ENCODE data around the gene CST2.
"Not testable (repeated sequence)": the region's sequence is repeated elsewhere in the genome, so short reads cannot be mapped to it uniquely, and the experiment has no call there.

The CST2 gene

GRCh38 chr20:23820493-23820892, 6.0 kb downstream of the CST2 start:
- TF ChIP-seq TAF1 (IDR thresholded peaks at IDR 0.05; ENCODE audit: low read depth, low read length): no peak
- no peak for TF ChIP-seq PAX5 (IDR thresholded peaks at IDR 0.05; ENCODE audit: insufficient read depth, low read length, severe bottlenecking)
- FAIRE-seq (no peak), DNase-seq (ENCODE audit: insufficient read length, low spot score) (no peak)

GRCh38 chr20:23811559-23811958, 15.0 kb downstream of the CST2 start:
- not testable (repeated sequence) for FAIRE-seq; DNase-seq (ENCODE audit: insufficient read length, low spot score)

- FAIRE-seq; DNase-seq (ENCODE audit: insufficient read length, low spot score): not testable (repeated sequence)
These were observed 16.2 kb downstream of the CST2 start for GRCh38 chr20:23810349-23810748.

GRCh38 chr20:23800865-23801264, 25.7 kb downstream of the CST2 start:
- no peak for TF ChIP-seq PAX5 (IDR thresholded peaks at IDR 0.05; ENCODE audit: insufficient read depth, low read length, severe bottlenecking)
- TF ChIP-seq POLR2AphosphoS5 (IDR thresholded peaks at IDR 0.05; ENCODE audit: low read depth, low read length): no peak
- no peak for TF ChIP-seq POU2F2 (IDR thresholded peaks at IDR 0.05; ENCODE audit: low read depth, low read length)
- no peak for TF ChIP-seq SPI1 (IDR thresholded peaks at IDR 0.05; ENCODE audit: low read depth, low read length)
- TF ChIP-seq TAF1 (IDR thresholded peaks at IDR 0.05; ENCODE audit: low read depth, low read length): no peak
- no peak for TF ChIP-seq POLR2A (IDR thresholded peaks at IDR 0.05; ENCODE audit: low read depth, low read length)
- FAIRE-seq (no peak), DNase-seq (ENCODE audit: insufficient read length, low spot score) (no peak)

GRCh38 chr20:23799216-23799847, 27.2 kb downstream of the CST2 start:
- peak; percentile 58 for FAIRE-seq

GRCh38 chr20:23795526-23795925, 31.0 kb downstream of the CST2 start:
- DNase-seq (ENCODE audit: insufficient read length, low spot score) (no peak), FAIRE-seq (no peak)
- TF ChIP-seq PAX5 (IDR thresholded peaks at IDR 0.05; ENCODE audit: insufficient read depth, low read length, severe bottlenecking): no peak
- no peak for TF ChIP-seq SPI1 (IDR thresholded peaks at IDR 0.05; ENCODE audit: low read depth, low read length)
- no peak for TF ChIP-seq POLR2A (IDR thresholded peaks at IDR 0.05; ENCODE audit: low read depth, low read length)
- TF ChIP-seq POLR2AphosphoS5 (IDR thresholded peaks at IDR 0.05; ENCODE audit: low read depth, low read length): no peak
- no peak for TF ChIP-seq TAF1 (IDR thresholded peaks at IDR 0.05; ENCODE audit: low read depth, low read length)
- no peak for TF ChIP-seq POU2F2 (IDR thresholded peaks at IDR 0.05; ENCODE audit: low read depth, low read length)

More at GRCh38 chr20:23799216-23799847, 27.2 kb downstream of the CST2 start:
- DNase-seq (ENCODE audit: insufficient read length, low spot score): not testable (repeated sequence)

GRCh38 chr20:23794841-23795240, 31.7 kb downstream of the CST2 start:
- DNase-seq (ENCODE audit: insufficient read length, low spot score) (no peak), FAIRE-seq (no peak)
- TF ChIP-seq POU2F2 (IDR thresholded peaks at IDR 0.05; ENCODE audit: low read depth, low read length): no peak

GRCh38 chr20:23794065-23794464, 32.5 kb downstream of the CST2 start:
- DNase-seq (ENCODE audit: insufficient read length, low spot score) (no peak), FAIRE-seq (no peak)
- TF ChIP-seq PAX5 (IDR thresholded peaks at IDR 0.05; ENCODE audit: insufficient read depth, low read length, severe bottlenecking): no peak
- TF ChIP-seq POLR2AphosphoS5 (IDR thresholded peaks at IDR 0.05; ENCODE audit: low read depth, low read length): no peak
- TF ChIP-seq SPI1 (IDR thresholded peaks at IDR 0.05; ENCODE audit: low read depth, low read length): no peak
- no peak for TF ChIP-seq TAF1 (IDR thresholded peaks at IDR 0.05; ENCODE audit: low read depth, low read length)
- no peak for TF ChIP-seq POU2F2 (IDR thresholded peaks at IDR 0.05; ENCODE audit: low read depth, low read length)
- no peak for TF ChIP-seq POLR2A (IDR thresholded peaks at IDR 0.05; ENCODE audit: low read depth, low read length)

- FAIRE-seq (no peak), DNase-seq (ENCODE audit: insufficient read length, low spot score) (no peak)
- TF ChIP-seq SPI1 (IDR thresholded peaks at IDR 0.05; ENCODE audit: low read depth, low read length): no peak
- no peak for TF ChIP-seq POLR2AphosphoS5 (IDR thresholded peaks at IDR 0.05; ENCODE audit: low read depth, low read length)
- no peak for TF ChIP-seq PAX5 (IDR thresholded peaks at IDR 0.05; ENCODE audit: insufficient read depth, low read length, severe bottlenecking)
- TF ChIP-seq POLR2A (IDR thresholded peaks at IDR 0.05; ENCODE audit: low read depth, low read length): no peak
- TF ChIP-seq POU2F2 (IDR thresholded peaks at IDR 0.05; ENCODE audit: low read depth, low read length): no peak
- no peak for TF ChIP-seq TAF1 (IDR thresholded peaks at IDR 0.05; ENCODE audit: low read depth, low read length)
These were observed 43.1 kb downstream of the CST2 start for GRCh38 chr20:23783447-23783846.

GRCh38 chr20:23782366-23782983, 44.1 kb downstream of the CST2 start:
- DNase-seq (ENCODE audit: insufficient read length, low spot score) (no peak), FAIRE-seq (peak; percentile 79)
- TF ChIP-seq TAF1 (IDR thresholded peaks at IDR 0.05; ENCODE audit: low read depth, low read length) (no peak), SPI1 (IDR thresholded peaks at IDR 0.05; ENCODE audit: low read depth, low read length) (no peak), POLR2AphosphoS5 (IDR thresholded peaks at IDR 0.05; ENCODE audit: low read depth, low read length) (no peak), PAX5 (IDR thresholded peaks at IDR 0.05; ENCODE audit: insufficient read depth, low read length, severe bottlenecking) (no peak), POLR2A (IDR thresholded peaks at IDR 0.05; ENCODE audit: low read depth, low read length) (no peak), POU2F2 (IDR thresholded peaks at IDR 0.05; ENCODE audit: low read depth, low read length) (no peak)

- FAIRE-seq; DNase-seq (ENCODE audit: insufficient read length, low spot score): not testable (repeated sequence)
These were observed 47.9 kb downstream of the CST2 start for GRCh38 chr20:23778676-23779075.

GRCh38 chr20:23777380-23777779, 49.1 kb downstream of the CST2 start:
- not testable (repeated sequence) for DNase-seq (ENCODE audit: insufficient read length, low spot score); FAIRE-seq
